Lung microvascular endothelial cell (primary cell): Measurements from ENCODE around the gene BIRC3. TPM values are rescaled to one million over a fixed set of nuclear protein-coding genes. Genes with fewer than 3 reads are reported as not detected.
A peak's percentile ranks its signal among the peaks of the same experiment; 100 is the strongest.

Experiments used
- DNase-seq, 2 donors: peaks; one replicate each; pipeline versions ENCODE4 v3.0.0 to v3.0.0-alpha.2; 2010; ENCODE audit warnings: low read depth in 2 of 2
- total RNA-seq: library from RNA; depleted of rRNA; stranded (reverse); fragments of >200 nt; gene quantifications from 2 replicates; pipeline ENCODE4 v1.2.1, GENCODE V29; 2014

Gene BIRC3
- 1.5 and 3.0 TPM in 2 replicates for total RNA-seq

- peak; percentile 88 to 96 for DNase-seq
These were observed at the start of gene BIRC3 for GRCh38 chr11:102317099-102317767. Gene BIRC3 (plus strand): TSS chr11:102317484. CDS start chr11:102324510, 7,026 bp downstream.

- peak in 1 of 2 donors; percentile 68 for DNase-seq
These were observed 49.7 kb upstream of the BIRC3 start for GRCh38 chr11:102267609-102268008.

- DNase-seq: peak; percentile 58 to 79
These were observed 49.0 kb upstream of the BIRC3 start for GRCh38 chr11:102268083-102268984.

- no peak for DNase-seq
These were observed 48.3 kb upstream of the BIRC3 start for GRCh38 chr11:102268985-102269470.

- DNase-seq: peak in 1 of 2 donors; percentile 19
These were observed 47.4 kb upstream of the BIRC3 start for GRCh38 chr11:102269927-102270326.

- no peak for DNase-seq
These were observed 45.0 kb upstream of the BIRC3 start for GRCh38 chr11:102272047-102272824.

- DNase-seq: no peak
These were observed 42.7 kb upstream of the BIRC3 start for GRCh38 chr11:102274628-102275027.

- peak in 1 of 2 donors; percentile 55 for DNase-seq
These were observed 40.9 kb upstream of the BIRC3 start for GRCh38 chr11:102276362-102276761.

- DNase-seq: peak; percentile 30 to 53
These were observed 40.5 kb upstream of the BIRC3 start for GRCh38 chr11:102276783-102277182.

GRCh38 chr11:102279641-102280170 lies 37.6 kb upstream of the BIRC3 start:
- DNase-seq: peak; percentile 36 to 63

GRCh38 chr11:102280245-102280833 lies 36.9 kb upstream of the BIRC3 start:
- DNase-seq: no peak

- DNase-seq: no peak
These were observed 34.2 kb upstream of the BIRC3 start for GRCh38 chr11:102283116-102283485.

- DNase-seq: no peak
These were observed 33.3 kb upstream of the BIRC3 start for GRCh38 chr11:102284008-102284407.

- DNase-seq: no peak
These were observed 31.0 kb upstream of the BIRC3 start for GRCh38 chr11:102286292-102286691.

GRCh38 chr11:102287964-102288724 lies 29.1 kb upstream of the BIRC3 start:
- peak; percentile 78 for DNase-seq

- no peak for DNase-seq
These were observed 28.6 kb upstream of the BIRC3 start for GRCh38 chr11:102288725-102289083.

- no peak for DNase-seq
These were observed 27.7 kb upstream of the BIRC3 start for GRCh38 chr11:102289592-102289991.

- DNase-seq: no peak
These were observed 25.5 kb upstream of the BIRC3 start for GRCh38 chr11:102291831-102292230.

- DNase-seq: no peak
These were observed 24.4 kb upstream of the BIRC3 start for GRCh38 chr11:102292933-102293332.

GRCh38 chr11:102293873-102294601 lies 23.2 kb upstream of the BIRC3 start:
- peak; percentile 66 to 69 for DNase-seq
